Measurements from ENCODE around the gene UAP1L1. TPM values are rescaled to one million over a fixed set of nuclear protein-coding genes. Genes with fewer than 3 reads are reported as not detected.

The UAP1L1 gene
- total and polyA plus RNA-seq, 2 of the 8 experiments (the other 6 are each of a cell fraction or from before 2014, with no cell fraction given): 2.0 to 5.4 TPM

- Histone ChIP-seq H4K5ac (ENCODE audit: insufficient read length, low read depth, low read length) (no peak overlapping the region), H2BK12ac (ENCODE audit: low read depth, low read length) (no peak overlapping the region), H3K79me1 (ENCODE audit: low read depth, low read length) (peaks cover 8% of the 10 kb centered on the region), H3K4me1 (replicated peaks in 1 of 4; ENCODE audit: control insufficient read depth in 3 of 4, insufficient read depth in 4 of 4, low read length in 3 of 4) (peaks cover 3 to 18% (median 10%) of the 10 kb centered on the region in 4 experiments; a peak in 6 of 7 replicates), H2BK120ac (replicated peaks; ENCODE audit: low read depth, low read length) (no peak overlapping the region), H3K36me3 (ENCODE audit: control insufficient read depth in 2 of 4, insufficient read depth in 4 of 4, low read length in 3 of 4) (no peaks in the 10 kb centered on the region), H3K27ac (ENCODE audit: low read depth, low read length) (no peak overlapping the region), H2AFZ (ENCODE audit: low read length) (no peak overlapping the region), H3K23me2 (ENCODE audit: low read depth, low read length) (peaks cover 16% of the 10 kb centered on the region; the same call in 1 of the 2 replicates), H2BK5ac (ENCODE audit: low read depth, low read length) (no peak overlapping the region), H3K18ac (ENCODE audit: extremely low read depth, low read length) (no peak overlapping the region), H3K9ac (replicated peaks in 1 of 4; ENCODE audit: extremely low read depth in 1 of 4, low read depth in 3 of 4, low read length in 3 of 4) (no peak overlapping the region), H2BK20ac (ENCODE audit: low read length) (no peak overlapping the region), H3K4me3 (ENCODE audit: extremely low read depth in 1 of 4, insufficient read depth in 2 of 4, low read depth in 3 of 4, low read length in 4 of 4) (no peak overlapping the region; a peak in 1 of 8 replicates), H3K27me3 (replicated peaks in 1 of 4; ENCODE audit: control insufficient read depth in 3 of 4, extremely low read depth in 1 of 4, insufficient read depth in 3 of 4, low read length in 3 of 4) (peaks cover 25 to 74% (median 59%) of the 10 kb centered on the region in 4 experiments), H3K4me2 (ENCODE audit: insufficient read depth in 1 of 2, low read depth in 2 of 2, low read length in 2 of 2) (peak overlapping the region; percentile 32 to 54; a peak in 3 of 4 replicates), H3K56ac (replicated peaks; ENCODE audit: insufficient read length, low read depth, low read length) (no peak overlapping the region), H2BK15ac (ENCODE audit: low read length) (peak overlapping the region; percentile 81; the same call in 1 of the 2 replicates), H4K91ac (replicated peaks; ENCODE audit: insufficient read length, low read length) (no peak overlapping the region), H4K8ac (ENCODE audit: extremely low read depth, insufficient read depth, low read length) (no peak overlapping the region; the same call in 1 of the 2 replicates), H4K20me1 (replicated peaks in 1 of 2; ENCODE audit: control insufficient read depth in 1 of 2, insufficient read depth in 2 of 2, low read length in 2 of 2) (peaks cover 8 to 24% of the 10 kb centered on the region in 2 experiments), H3K9me3 (ENCODE audit: insufficient read depth in 2 of 2, low read depth in 1 of 2, low read length in 1 of 2) (no peaks in the 10 kb centered on the region), H2AK5ac (ENCODE audit: low read depth, low read length) (no peak overlapping the region), H3K23ac (ENCODE audit: insufficient read length) (no peak overlapping the region), H3K4ac (replicated peaks; ENCODE audit: insufficient read length, low read depth, low read length) (no peak overlapping the region), H3K79me2 (ENCODE audit: control insufficient read depth in 1 of 2, insufficient read depth in 2 of 2, low read length in 2 of 2) (peaks cover 0 to 2% of the 10 kb centered on the region in 2 experiments; a peak in 1 of 4 replicates), H3K14ac (ENCODE audit: insufficient read length) (no peak overlapping the region)
- ChIA-PET CTCF (ENCODE audit: partially characterized antibody) (interaction anchor here (0.6 to 7.6 kb wide), 20 partner anchors 10 to 854 kb away, joined by 3 to 291 read pairs (median 4); partner anchors contain the start of genes ABCA2, CLIC3, FUT7 and SAPCD2), POLR2A (ENCODE audit: partially characterized antibody) (interaction anchor here (0.8 to 1.8 kb wide), 4 partner anchors 17 to 192 kb away, joined by 3 to 4 read pairs (median 4); partner anchors contain the start of genes SAPCD2 and TUBB4B)
- TF ChIP-seq SAP30 (IDR thresholded peaks at IDR 0.05; ENCODE audit: insufficient read depth, insufficient replicate concordance, low read length) (no peak), MAX (IDR thresholded peaks at IDR 0.05) (peak; percentile 62), CHD2 (IDR thresholded peaks at IDR 0.05; ENCODE audit: low read length) (no peak), TCF12 (IDR thresholded peaks at IDR 0.05; ENCODE audit: low read depth, low read length) (no peak), ATF3 (IDR thresholded peaks at IDR 0.05; ENCODE audit: insufficient read depth, low read depth, low read length) (no peak), KDM4A (IDR thresholded peaks at IDR 0.05; ENCODE audit: low read depth, low read length, severe bottlenecking) (no peak), GABPA (IDR thresholded peaks at IDR 0.05; ENCODE audit: borderline replicate concordance, insufficient read depth, low read length) (peak; percentile 61; the same call in 1 of the 2 replicates), E2F6 (IDR thresholded peaks at IDR 0.05) (peak; percentile 72), CEBPB (IDR thresholded peaks at IDR 0.05; ENCODE audit: low read depth, low read length) (no peak)
- DNase-seq (ENCODE audit: low read depth in 1 of 2, low spot score in 2 of 2) (no peak), FAIRE-seq (no peak)
- WGBS, 2 experiments (ENCODE audit: extremely low coverage in 1 of 2, insufficient coverage in 1 of 2, insufficient read length in 1 of 2, insufficient replicate concordance in 2 of 2, low coverage in 1 of 2, low lambda C conversion rate in 2 of 2, missing lambda C conversion rate in 1 of 2): 53% methylated on average over 41 of the region's 72 CpGs; no CpG with 5 or more reads in 1 of the 2 experiments
Observed at GRCh38 chr9:137048655-137049543, 28.4 kb upstream of the UAP1L1 start.
